Measurements from ENCODE around the gene TRIM7.

TRIM7 gene

GRCh38 chr5:181204826-181205760 is at the start of gene TRIM7:
TSS of gene TRIM7 (minus strand) at chr5:181205196. CDS start at chr5:181205110, 86 bp downstream.
- 0 out of 2 replicates have a peak, but pooled peaks have one; percentile 23 for TF ChIP-seq NFIC (IDR thresholded peaks at IDR 0.05)
- TF ChIP-seq USF1 (IDR thresholded peaks at IDR 0.05) = no peak
- TF ChIP-seq MAX (IDR thresholded peaks at IDR 0.05) = peak; percentile 30
- no peak; the same call in 1 of the 2 replicates for TF ChIP-seq TCF12 (IDR thresholded peaks at IDR 0.05; ENCODE audit: low read depth)
- TF ChIP-seq TEAD4 (IDR thresholded peaks at IDR 0.05) = no peak
- no peak for TF ChIP-seq FOXM1 (IDR thresholded peaks at IDR 0.05; ENCODE audit: borderline replicate concordance, low read depth)
- TF ChIP-seq REST (IDR thresholded peaks at IDR 0.05; ENCODE audit: low read depth) = no peak
- TF ChIP-seq YY1 (IDR thresholded peaks at IDR 0.05; ENCODE audit: low read depth) = peak; percentile 70
- peak; percentile 29; the same call in 1 of the 2 replicates for TF ChIP-seq ZBTB7A (IDR thresholded peaks at IDR 0.05; ENCODE audit: low read depth)
- no peak for TF ChIP-seq CEBPB (IDR thresholded peaks at IDR 0.05)
- no peak for TF ChIP-seq RAD21 (IDR thresholded peaks at IDR 0.05; ENCODE audit: low read depth)
- TF ChIP-seq EGR1 (IDR thresholded peaks at IDR 0.05) = no peak
- TF ChIP-seq CREB1 (IDR thresholded peaks at IDR 0.05; ENCODE audit: low read depth) = no peak
- peak; percentile 45 for TF ChIP-seq TAF1 (IDR thresholded peaks at IDR 0.05; ENCODE audit: low read depth)
- no peak for TF ChIP-seq EP300 (IDR thresholded peaks at IDR 0.05; ENCODE audit: borderline replicate concordance)

- no peak for TF ChIP-seq CEBPB (IDR thresholded peaks at IDR 0.05)
- TF ChIP-seq YY1 (IDR thresholded peaks at IDR 0.05; ENCODE audit: low read depth) = no peak
- TF ChIP-seq CREB1 (IDR thresholded peaks at IDR 0.05; ENCODE audit: low read depth) = no peak
- no peak for TF ChIP-seq USF1 (IDR thresholded peaks at IDR 0.05)
- no peak for TF ChIP-seq TCF12 (IDR thresholded peaks at IDR 0.05; ENCODE audit: low read depth)
- TF ChIP-seq RAD21 (IDR thresholded peaks at IDR 0.05; ENCODE audit: low read depth) = no peak
- no peak for TF ChIP-seq EGR1 (IDR thresholded peaks at IDR 0.05)
- TF ChIP-seq ZBTB7A (IDR thresholded peaks at IDR 0.05; ENCODE audit: low read depth) = no peak
- TF ChIP-seq FOXM1 (IDR thresholded peaks at IDR 0.05; ENCODE audit: borderline replicate concordance, low read depth) = no peak
- no peak for TF ChIP-seq MAX (IDR thresholded peaks at IDR 0.05)
- no peak for TF ChIP-seq TAF1 (IDR thresholded peaks at IDR 0.05; ENCODE audit: low read depth)
- TF ChIP-seq NFIC (IDR thresholded peaks at IDR 0.05) = no peak
- no peak for TF ChIP-seq REST (IDR thresholded peaks at IDR 0.05; ENCODE audit: low read depth)
- TF ChIP-seq EP300 (IDR thresholded peaks at IDR 0.05; ENCODE audit: borderline replicate concordance) = no peak
- no peak for TF ChIP-seq TEAD4 (IDR thresholded peaks at IDR 0.05)
These were observed 43.3 kb upstream of the TRIM7 start for GRCh38 chr5:181248277-181248676.

GRCh38 chr5:181246276-181247049 is 41.5 kb upstream of the TRIM7 start:
- TF ChIP-seq RAD21 (IDR thresholded peaks at IDR 0.05; ENCODE audit: low read depth) (no peak), YY1 (IDR thresholded peaks at IDR 0.05; ENCODE audit: low read depth) (no peak; the same call in 1 of the 2 replicates), CREB1 (IDR thresholded peaks at IDR 0.05; ENCODE audit: low read depth) (0 out of 2 replicates have a peak, but pooled peaks have one; percentile 5), EP300 (IDR thresholded peaks at IDR 0.05; ENCODE audit: borderline replicate concordance) (no peak), REST (IDR thresholded peaks at IDR 0.05; ENCODE audit: low read depth) (no peak), EGR1 (IDR thresholded peaks at IDR 0.05) (peak; percentile 93), CEBPB (IDR thresholded peaks at IDR 0.05) (no peak), TAF1 (IDR thresholded peaks at IDR 0.05; ENCODE audit: low read depth) (peak; percentile 80), ZBTB7A (IDR thresholded peaks at IDR 0.05; ENCODE audit: low read depth) (0 out of 2 replicates have a peak, but pooled peaks have one; percentile 44), NFIC (IDR thresholded peaks at IDR 0.05) (no peak), MAX (IDR thresholded peaks at IDR 0.05) (peak; percentile 34), FOXM1 (IDR thresholded peaks at IDR 0.05; ENCODE audit: borderline replicate concordance, low read depth) (no peak), USF1 (IDR thresholded peaks at IDR 0.05) (no peak), TCF12 (IDR thresholded peaks at IDR 0.05; ENCODE audit: low read depth) (no peak), TEAD4 (IDR thresholded peaks at IDR 0.05) (no peak)
